Panc1 (cell line): ENCODE measurements around the gene VAPB. TPM values are rescaled to one million over a fixed set of nuclear protein-coding genes. Genes with fewer than 3 reads are reported as not detected.

Source experiments
- ATAC-seq: fragments of 200-7000 bp; cut with Tn5 transposase; 2 replicates; pipeline ENCODE4 v1.9.1; 2020; ENCODE audit warnings: mild to moderate bottlenecking, moderate library complexity
- BruUV-seq: library from RNA; stranded (reverse); fragments of 400-500 nt; replicated peaks from 2 replicates; lab custom pipeline; 2021; lab: Mats Ljungman, UMichigan
- CTCF ChIA-PET: fragments of 300-600 bp; sonication (Branson Sonifier 250); formaldehyde crosslinking; loops from one replicate; lab custom pipeline; 2022; ENCODE audit warnings: antibody characterized with exemption; lab: Charles Lee
- POLR2A ChIA-PET: fragments of 300-600 bp; sonication (Branson Sonifier 250); formaldehyde crosslinking; loops from one replicate; lab custom pipeline; 2022; ENCODE audit warnings: antibody characterized with exemption; lab: Charles Lee
- DNase-seq: peaks from one replicate; pipeline ENCODE4 v3.0.0-alpha.2; 2010; ENCODE audit warnings: low read depth, low spot score
- H3K27ac ChIP-seq: 2 replicates; pipeline ENCODE4 v1.5.1; 2011; ENCODE audit warnings: mild to moderate bottlenecking, low read length, inconsistent platforms
- H3K27me3 ChIP-seq: fragments of 200-500 bp; sonication (Bioruptor generic); 2 replicates; pipeline ENCODE4 v1.6.0; 2014; ENCODE audit warnings: low read length, inconsistent platforms; ENCODE audit not compliant: control insufficient read depth, insufficient read depth
- H3K36me3 ChIP-seq: fragments of 200-500 bp; sonication (Bioruptor generic); 2 replicates; pipeline ENCODE4 v1.5.1; 2014; ENCODE audit warnings: inconsistent platforms, mild to moderate bottlenecking, low read length, moderate library complexity; ENCODE audit not compliant: control insufficient read depth, insufficient read depth
- H3K4me1 ChIP-seq: 2 replicates; pipeline ENCODE4 v1.5.1; 2011; ENCODE audit warnings: inconsistent platforms, mild to moderate bottlenecking, low read length, moderate library complexity; ENCODE audit not compliant: control insufficient read depth, insufficient read depth
- H3K4me3 ChIP-seq, 2 experiments: 2 replicates each; pipeline ENCODE4 v1.5.1; 2011 to 2012; ENCODE audit warnings: low read depth in 2 of 2, low read length in 2 of 2, mild to moderate bottlenecking in 2 of 2, inconsistent platforms in 1 of 2, moderate library complexity in 1 of 2
- H3K9me3 ChIP-seq: fragments of 200-500 bp; sonication (Bioruptor generic); 2 replicates; pipeline ENCODE4 v1.5.1; 2014; ENCODE audit warnings: low read depth, mild to moderate bottlenecking, inconsistent platforms, low read length, moderate library complexity; ENCODE audit not compliant: control insufficient read depth, insufficient read depth
- CTCF ChIP-seq: fragments of 450-650 bp; IDR thresholded peaks from 2 replicates; pipeline ENCODE4 v1.5.1; 2017; ENCODE audit warnings: mild to moderate bottlenecking
- POLR2AphosphoS5 ChIP-seq: IDR thresholded peaks from 2 replicates; pipeline ENCODE4 v1.6.1; 2012; ENCODE audit warnings: mild to moderate bottlenecking, low read depth, low read length, moderate library complexity
- REST ChIP-seq, 2 experiments: IDR thresholded peaks; 2 replicates each; pipeline ENCODE4 v1.6.1; 2011 to 2012; ENCODE audit warnings: low read depth in 2 of 2, control low read depth in 1 of 2, low read length in 1 of 2, mild to moderate bottlenecking in 1 of 2, moderate library complexity in 1 of 2; ENCODE audit not compliant: insufficient read depth in 1 of 2
- SIN3A ChIP-seq: IDR thresholded peaks from 2 replicates; pipeline ENCODE4 v1.6.1; 2012; ENCODE audit warnings: low read depth, mild to moderate bottlenecking, low read length, moderate library complexity, borderline replicate concordance; ENCODE audit not compliant: insufficient read depth
- TCF7L2 ChIP-seq: IDR thresholded peaks from 2 replicates; pipeline ENCODE4 v1.6.1; 2011; ENCODE audit warnings: mild to moderate bottlenecking, low read depth, low read length, inconsistent platforms
- in situ Hi-C: cut with HindIII; loops from 2 replicates; pipeline ENCODE4 v1.10.0; 2016; ENCODE audit warnings: low sequenced_read_pairs, low pct_unique_long_range_greater_than_20kb
- intact Hi-C: fragments of 100-400 bp; cut with micrococcal nuclease; formaldehyde crosslinking; loops from one replicate; pipeline ENCODE4 v1.10.0; 2022; ENCODE audit not compliant: unreplicated experiment
- total RNA-seq: library from RNA; stranded (reverse); gene quantifications from one replicate; pipeline ENCODE4 v1.2.1, GENCODE V29; 2021; ENCODE audit not compliant: unreplicated experiment

VAPB gene
- total RNA-seq, 1 experiment from 2014 or later = 50.9 TPM

- no TSS peak for BruUV-seq
- TF ChIP-seq REST (IDR thresholded peaks at IDR 0.05; ENCODE audit: insufficient read depth in 1 of 2, low read depth in 2 of 2, low read length in 1 of 2) (no peak), TCF7L2 (no peak), POLR2AphosphoS5 (no peak), SIN3A (no peak)
- Histone ChIP-seq H3K27me3 (no peaks in the 10 kb centered on the region), H3K27ac (no peak overlapping the region), H3K9me3 (no peaks in the 10 kb centered on the region; the same call in 1 of the 2 replicates), H3K4me3 (no peak overlapping the region), H3K4me1 (no peaks in the 10 kb centered on the region), H3K36me3 (no peaks in the 10 kb centered on the region)
- no peak for ATAC-seq
- intact Hi-C loops (no loop called here), in situ Hi-C loops (no loop called here)
- DNase-seq = no peak
- ChIA-PET CTCF (no interaction called here), POLR2A (no interaction called here)
Measured at GRCh38 chr20:58473453-58474425, 84.7 kb downstream of the VAPB start.

DNA sequence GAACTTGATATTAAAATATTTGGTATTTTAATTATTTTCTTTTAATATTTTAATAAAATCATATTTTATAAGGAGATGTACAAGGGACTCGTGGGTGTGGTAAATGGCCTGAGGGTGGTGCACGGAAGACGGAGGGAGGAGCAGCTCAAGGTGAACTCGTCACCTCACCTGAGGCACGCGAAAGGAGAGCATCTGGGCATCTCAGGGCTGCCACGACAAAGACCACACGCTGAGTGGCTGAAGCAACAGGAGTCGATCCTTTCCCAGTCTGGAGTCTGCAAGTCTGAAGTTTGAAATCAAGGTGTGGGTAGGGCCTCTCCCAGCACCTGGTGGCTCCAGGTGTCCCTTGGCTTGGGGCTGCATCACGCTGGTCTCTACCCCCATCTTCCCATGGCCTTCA lies 86.4 kb downstream of the VAPB start:
- intact Hi-C loops = no loop called here
- CTCF ChIA-PET = no interaction called here
- Histone ChIP-seq H3K4me3 (no peak overlapping the region), H3K9me3 (no peaks in the 10 kb centered on the region; the same call in 1 of the 2 replicates), H3K36me3 (no peaks in the 10 kb centered on the region), H3K27me3 (no peaks in the 10 kb centered on the region), H3K27ac (no peak overlapping the region), H3K4me1 (no peaks in the 10 kb centered on the region)
- DNase-seq (no peak), ATAC-seq (no peak)
- in situ Hi-C loops = no loop called here
- no TSS peak for BruUV-seq
- POLR2A ChIA-PET = no interaction called here
- TF ChIP-seq SIN3A = no peak
- TF ChIP-seq CTCF = no peak
